ENCODE measurements around the gene MMS19.

MMS19 gene

DNA sequence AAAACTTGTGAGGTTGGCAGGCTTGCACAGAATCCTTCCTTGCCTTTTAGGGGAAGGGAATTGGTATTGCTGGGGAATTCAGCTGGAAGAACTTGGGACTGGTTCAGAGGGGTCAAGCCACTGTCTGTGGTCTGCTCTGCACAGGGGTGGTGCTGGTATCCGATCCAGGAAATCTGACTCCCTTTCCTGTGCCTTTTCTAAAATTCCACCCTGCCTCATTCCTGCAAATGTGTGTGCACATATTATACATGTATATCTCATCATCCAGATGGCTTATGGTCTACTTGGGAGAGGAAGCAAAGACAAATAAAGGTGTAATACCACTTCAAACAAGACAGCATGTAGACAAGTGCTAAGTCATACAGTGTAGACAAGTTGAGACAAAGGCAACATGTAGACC lies 14.8 kb upstream of the MMS19 start:
- no peaks in the 10 kb centered on the region for H3K36me3 ChIP-seq (replicated peaks; ENCODE audit: low read depth, low read length)
- H3K4me2 ChIP-seq (ENCODE audit: low read length): no peak overlapping the region
- H3K27me3 ChIP-seq (ENCODE audit: low read depth, low read length): no peaks in the 10 kb centered on the region
- H2AFZ ChIP-seq (ENCODE audit: low read depth, low read length): no peak overlapping the region
- no peaks in the 10 kb centered on the region for H3K9me3 ChIP-seq (ENCODE audit: insufficient read depth, low read length)
- no peak overlapping the region for H3K9ac ChIP-seq (ENCODE audit: low read length)
- H3K4me1 ChIP-seq (ENCODE audit: low read length): no peaks in the 10 kb centered on the region
- H3K4me3 ChIP-seq (ENCODE audit: low read length): no peak overlapping the region
- H4K20me1 ChIP-seq (ENCODE audit: insufficient read depth, low read length): no peaks in the 10 kb centered on the region
- H3K79me2 ChIP-seq (ENCODE audit: low read length): no peaks in the 10 kb centered on the region
- no peak overlapping the region for H3K27ac ChIP-seq (ENCODE audit: low read length)
- TF ChIP-seq CTCF (IDR thresholded peaks at IDR 0.05; ENCODE audit: low read depth, low read length) (no peak), EZH2phosphoT487 (IDR thresholded peaks at IDR 0.05; ENCODE audit: low read depth) (no peak)

DNA sequence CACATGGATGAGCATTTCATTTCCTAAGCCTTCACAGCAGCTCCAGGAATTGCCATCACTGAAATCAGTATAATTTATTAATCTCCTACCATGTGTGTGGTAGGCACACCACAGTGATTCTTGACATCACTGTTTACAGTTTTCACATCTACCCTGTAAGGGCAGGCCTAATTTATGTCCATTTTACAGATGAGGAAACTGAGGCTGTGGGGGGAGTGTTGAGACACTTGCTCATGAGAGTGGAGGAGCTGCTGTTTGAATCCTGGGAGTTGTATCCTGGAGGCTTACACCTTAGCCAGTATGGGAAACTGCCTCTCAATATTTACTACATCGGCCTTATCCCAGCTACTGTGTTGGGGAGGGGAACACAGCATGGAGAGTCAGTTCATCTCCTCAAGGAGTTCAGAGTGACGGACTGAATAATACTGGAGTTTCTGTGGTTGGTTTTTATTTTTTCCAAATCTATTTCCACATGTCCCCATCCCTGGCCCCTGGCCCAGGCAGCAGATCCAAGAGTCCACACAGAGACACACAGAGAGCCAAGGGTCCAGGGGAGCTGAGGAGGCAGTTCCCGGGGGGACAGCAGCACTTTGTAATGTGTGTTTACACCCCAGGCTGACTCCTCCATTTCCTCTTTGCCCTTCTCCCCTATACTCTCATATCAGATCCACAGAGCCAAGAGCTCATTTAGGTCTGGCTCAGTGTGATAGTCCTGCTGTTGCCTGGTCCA lies 13.7 kb upstream of the MMS19 start:
- no peak overlapping the region for H3K4me2 ChIP-seq (ENCODE audit: low read length)
- H3K4me3 ChIP-seq (ENCODE audit: low read length): no peak overlapping the region
- H3K9ac ChIP-seq (ENCODE audit: low read length): no peak overlapping the region
- H3K4me1 ChIP-seq (ENCODE audit: low read length): no peaks in the 10 kb centered on the region
- H4K20me1 ChIP-seq (ENCODE audit: insufficient read depth, low read length): no peaks in the 10 kb centered on the region
- no peak overlapping the region for H2AFZ ChIP-seq (ENCODE audit: low read depth, low read length)
- H3K9me3 ChIP-seq (ENCODE audit: insufficient read depth, low read length): no peaks in the 10 kb centered on the region
- no peak overlapping the region for H3K27ac ChIP-seq (ENCODE audit: low read length)
- no peaks in the 10 kb centered on the region for H3K27me3 ChIP-seq (ENCODE audit: low read depth, low read length)
- TF ChIP-seq EZH2phosphoT487 (IDR thresholded peaks at IDR 0.05; ENCODE audit: low read depth): no peak
- TF ChIP-seq CTCF (IDR thresholded peaks at IDR 0.05; ENCODE audit: low read depth, low read length): no peak
- H3K79me2 ChIP-seq (ENCODE audit: low read length): no peaks in the 10 kb centered on the region
- H3K36me3 ChIP-seq (replicated peaks; ENCODE audit: low read depth, low read length): no peaks in the 10 kb centered on the region

GRCh38 chr10:97510686-97511085 lies 12.5 kb upstream of the MMS19 start:
- H3K4me3 ChIP-seq (ENCODE audit: low read length): no peak overlapping the region
- no peaks in the 10 kb centered on the region for H4K20me1 ChIP-seq (ENCODE audit: insufficient read depth, low read length)
- H3K9ac ChIP-seq (ENCODE audit: low read length): no peak overlapping the region
- H3K4me2 ChIP-seq (ENCODE audit: low read length): no peak overlapping the region
- H2AFZ ChIP-seq (ENCODE audit: low read depth, low read length): no peak overlapping the region
- H3K4me1 ChIP-seq (ENCODE audit: low read length): no peaks in the 10 kb centered on the region
- no peaks in the 10 kb centered on the region for H3K79me2 ChIP-seq (ENCODE audit: low read length)
- H3K36me3 ChIP-seq (replicated peaks; ENCODE audit: low read depth, low read length): no peaks in the 10 kb centered on the region
- TF ChIP-seq CTCF (IDR thresholded peaks at IDR 0.05; ENCODE audit: low read depth, low read length) (no peak), EZH2phosphoT487 (IDR thresholded peaks at IDR 0.05; ENCODE audit: low read depth) (no peak)
- no peaks in the 10 kb centered on the region for H3K27me3 ChIP-seq (ENCODE audit: low read depth, low read length)
- H3K9me3 ChIP-seq (ENCODE audit: insufficient read depth, low read length): no peaks in the 10 kb centered on the region
- no peak overlapping the region for H3K27ac ChIP-seq (ENCODE audit: low read length)

GRCh38 chr10:97509120-97509680 lies 11.0 kb upstream of the MMS19 start:
- TF ChIP-seq CTCF (IDR thresholded peaks at IDR 0.05; ENCODE audit: low read depth, low read length): no peak
- no peak for TF ChIP-seq EZH2phosphoT487 (IDR thresholded peaks at IDR 0.05; ENCODE audit: low read depth)
- Histone ChIP-seq H3K79me2 (ENCODE audit: low read length) (no peaks in the 10 kb centered on the region), H4K20me1 (ENCODE audit: insufficient read depth, low read length) (no peaks in the 10 kb centered on the region), H3K9me3 (ENCODE audit: insufficient read depth, low read length) (no peaks in the 10 kb centered on the region), H3K36me3 (replicated peaks; ENCODE audit: low read depth, low read length) (no peaks in the 10 kb centered on the region), H3K4me2 (ENCODE audit: low read length) (no peak overlapping the region), H3K27me3 (ENCODE audit: low read depth, low read length) (no peaks in the 10 kb centered on the region), H2AFZ (ENCODE audit: low read depth, low read length) (no peak overlapping the region), H3K27ac (ENCODE audit: low read length) (no peak overlapping the region), H3K4me3 (ENCODE audit: low read length) (no peak overlapping the region), H3K9ac (ENCODE audit: low read length) (no peak overlapping the region), H3K4me1 (ENCODE audit: low read length) (no peaks in the 10 kb centered on the region)

Data from OCI-LY3 (cell line).